T47D (cell line): ENCODE measurements around the gene GLI2.

Source experiments
- DNase-seq, 2 experiments: peaks; one replicate each; pipeline versions ENCODE4 v3.0.0 to v3.0.0-alpha.2; 2011 to 2012; ENCODE audit warnings: low read depth in 1 of 2, low spot score in 1 of 2
- JUND ChIP-seq: IDR thresholded peaks from 2 replicates; pipeline ENCODE4 v1.6.1; 2012; ENCODE audit warnings: low read depth
- in situ Hi-C: cut with HindIII; loops from 2 replicates; pipeline ENCODE4 v1.10.0; 2016; ENCODE audit warnings: low sequenced_read_pairs, low pct_unique_long_range_greater_than_20kb

The GLI2 gene

DNA sequence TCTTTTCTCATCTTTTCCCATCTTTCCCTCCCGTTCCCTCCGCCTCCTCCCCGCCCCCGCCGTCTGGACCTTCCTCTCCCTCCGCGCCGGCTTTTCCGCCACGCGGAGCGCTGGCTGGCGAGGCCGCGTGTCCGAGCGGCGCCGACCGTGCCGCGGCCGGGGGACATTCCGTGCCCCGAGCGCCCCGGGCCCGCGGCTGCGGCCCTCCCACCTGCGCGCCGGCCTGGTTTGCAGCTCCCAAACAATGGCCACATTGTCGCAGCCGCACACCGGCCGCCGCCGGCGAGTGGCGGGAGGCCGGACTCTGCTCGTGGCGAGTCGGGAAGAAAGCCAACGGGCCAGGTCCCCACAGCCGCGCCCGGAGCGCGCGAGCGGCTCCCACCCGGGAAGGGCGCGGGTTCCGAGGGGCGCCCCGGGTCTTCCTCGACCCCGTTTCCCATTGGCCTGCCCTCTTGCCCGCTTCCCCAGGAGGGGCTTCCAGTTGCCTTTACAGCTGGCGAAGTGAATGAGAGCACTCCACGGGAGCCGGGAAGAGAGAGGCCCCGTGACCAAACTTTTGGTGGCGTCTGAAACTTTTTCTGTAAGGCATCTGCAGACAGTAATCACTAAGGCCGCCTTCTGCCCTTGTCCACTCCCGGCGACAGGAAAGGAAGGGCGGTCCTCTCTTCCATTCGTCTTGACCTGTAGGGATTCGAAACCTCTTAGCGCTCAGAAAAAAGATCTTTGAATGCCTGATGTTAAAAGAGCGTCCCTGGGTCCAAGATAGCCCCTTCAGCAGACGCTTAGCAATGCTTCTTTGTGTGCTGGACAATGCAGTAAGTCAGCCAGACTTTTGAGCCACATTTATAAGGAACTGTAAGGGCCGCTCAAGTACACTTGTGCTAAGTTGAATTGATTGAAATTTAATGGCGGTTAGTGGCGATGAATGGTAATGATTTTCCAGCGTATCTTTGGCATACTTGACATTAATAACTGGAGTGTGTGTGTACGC, 6.2 kb downstream of the GLI2 start:
- DNase-seq = no peak
- TF ChIP-seq JUND = no peak
- in situ Hi-C loops = no loop called here

DNA sequence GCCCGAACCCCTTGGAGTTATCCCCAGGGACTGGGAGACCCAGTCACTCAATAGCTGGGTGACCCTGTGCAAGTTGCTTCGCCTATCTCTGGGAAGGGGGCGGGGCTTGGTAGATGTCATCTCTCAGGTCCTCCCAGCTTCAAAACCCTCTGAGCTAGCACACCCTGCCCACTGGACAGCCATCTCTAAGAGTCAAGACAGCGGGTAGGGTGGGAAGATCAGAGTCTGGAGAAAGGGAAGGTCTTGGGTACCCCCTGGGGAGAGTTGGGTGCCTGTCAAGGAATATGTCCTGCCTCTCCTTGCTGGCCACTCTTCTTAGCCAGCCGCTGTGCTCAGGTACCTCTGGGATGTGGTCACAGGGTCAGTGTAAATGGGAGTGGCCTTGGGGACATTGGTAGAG, 8.0 kb downstream of the GLI2 start:
- in situ Hi-C loops = no loop called here

DNA sequence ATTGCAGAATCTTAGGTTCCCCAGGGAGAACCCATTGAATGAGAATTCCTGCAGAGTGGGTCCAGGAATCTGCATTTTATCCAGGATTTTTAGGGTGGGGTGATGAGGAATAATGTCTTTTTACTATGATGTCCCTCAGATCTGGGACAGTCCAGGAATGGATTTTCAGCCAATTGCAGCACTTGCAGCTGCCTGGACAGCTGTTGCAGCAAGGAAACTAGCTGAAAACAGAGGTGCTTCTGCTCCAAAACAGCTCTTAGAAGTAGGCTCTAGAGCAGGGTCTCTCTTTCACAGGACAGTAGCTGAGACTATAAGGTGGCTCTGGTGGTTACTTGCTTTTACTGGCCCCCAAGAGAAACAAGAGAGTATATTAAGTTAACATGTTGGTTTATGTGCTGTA, 9.1 kb downstream of the GLI2 start:
- in situ Hi-C loops = no loop called here
- DNase-seq = no peak

More for the DNA sequence above, 8.0 kb downstream of the GLI2 start:
- no peak for TF ChIP-seq JUND
- no peak for DNase-seq

DNA sequence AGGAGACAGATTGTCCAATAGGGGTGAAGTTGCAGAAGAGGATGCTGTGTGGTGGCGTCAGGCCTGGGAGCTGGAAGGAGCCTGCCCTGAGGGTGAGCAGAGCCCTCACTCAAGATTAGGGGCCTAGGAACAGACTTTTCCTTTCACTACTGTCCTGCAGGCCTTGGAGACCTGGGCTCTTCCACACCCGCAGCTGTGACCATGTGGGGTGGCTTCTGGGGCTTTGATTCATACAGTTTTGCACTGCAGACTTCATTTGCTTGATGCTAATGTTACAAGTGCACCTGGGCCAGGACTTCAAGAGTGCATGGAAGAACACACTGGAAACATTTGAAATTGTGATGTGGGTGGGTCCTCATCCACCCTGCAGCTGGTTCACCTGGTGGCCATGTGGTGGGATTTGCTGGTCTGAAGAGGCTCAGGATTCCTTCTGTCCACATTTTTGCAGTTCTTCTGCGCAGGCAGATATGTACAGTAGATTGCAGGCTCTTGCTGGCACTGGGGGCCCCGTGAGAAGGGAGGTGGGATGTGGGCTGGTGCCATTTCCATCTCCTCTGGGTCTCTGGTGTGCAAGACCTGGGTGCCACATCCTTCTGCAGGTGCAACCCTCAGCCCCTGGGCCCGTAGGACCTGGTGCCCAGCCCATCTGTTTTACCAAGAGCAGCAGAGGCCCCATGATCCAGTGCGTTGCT, 9.9 kb downstream of the GLI2 start:
- in situ Hi-C loops = no loop called here
- TF ChIP-seq JUND = no peak
- DNase-seq = no peak

More for the DNA sequence above, 9.1 kb downstream of the GLI2 start:
- TF ChIP-seq JUND = no peak

DNA sequence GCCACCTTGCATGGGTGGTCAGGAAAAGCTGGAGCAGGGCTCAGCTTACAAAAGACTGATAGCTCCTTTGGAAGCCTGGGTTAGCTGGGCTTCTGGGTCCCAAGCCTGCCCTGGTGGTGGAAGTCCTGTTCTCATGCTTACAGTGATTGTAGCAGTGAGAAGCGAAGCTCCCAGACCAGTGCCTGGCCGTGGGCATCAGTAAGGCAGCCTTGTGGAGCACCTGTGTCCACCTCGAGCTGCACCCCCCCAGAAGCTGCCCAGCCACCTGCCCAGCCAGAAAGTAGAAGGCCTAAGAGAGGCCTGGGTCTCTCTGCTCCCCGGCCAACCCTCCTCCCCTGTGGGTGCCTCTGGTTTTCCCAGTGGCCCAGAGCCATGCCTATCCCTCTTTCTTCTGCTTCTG, 10.5 kb downstream of the GLI2 start:
- no peak for TF ChIP-seq JUND
- no peak for DNase-seq
- in situ Hi-C loops = no loop called here

DNA sequence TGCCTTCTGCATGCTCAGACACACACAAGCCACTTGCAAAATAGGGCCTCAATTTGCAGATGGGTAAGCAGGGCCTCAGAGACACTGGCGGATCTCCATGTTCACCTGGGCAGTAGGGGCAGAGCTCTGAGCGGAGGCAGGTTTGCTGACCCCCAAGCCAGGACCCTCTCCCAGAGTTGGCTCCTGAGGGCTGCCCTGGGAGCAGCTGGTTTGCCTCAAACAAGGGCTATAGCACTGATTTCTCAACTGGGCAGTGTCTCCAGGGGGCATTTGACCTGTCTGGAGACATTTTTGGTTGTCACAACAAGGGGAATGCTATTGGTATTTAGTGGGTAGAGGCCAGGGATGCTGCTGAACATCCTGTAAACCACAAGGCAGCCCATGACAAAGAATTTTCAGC, 11.6 kb downstream of the GLI2 start:
- in situ Hi-C loops = no loop called here
- no peak for DNase-seq
- TF ChIP-seq JUND = no peak

DNA sequence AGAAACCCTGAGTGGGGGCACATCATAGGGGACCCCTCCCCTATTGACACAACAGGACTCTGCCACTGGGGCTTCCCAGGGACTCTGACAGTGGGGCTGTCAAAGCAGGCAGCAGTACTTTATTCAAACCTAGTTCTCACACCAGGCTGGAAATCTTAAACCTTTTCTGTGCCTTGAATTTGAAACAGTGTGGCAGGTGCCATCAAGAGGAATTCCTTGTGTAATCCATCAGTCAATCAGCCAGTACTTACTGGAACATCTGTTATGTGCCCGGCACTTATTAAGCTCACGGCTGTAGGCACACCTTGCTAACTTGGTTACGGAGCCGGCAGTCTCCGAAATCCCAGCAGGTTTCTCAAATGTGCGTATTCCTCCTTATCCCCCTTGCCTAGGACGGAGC, 12.0 kb downstream of the GLI2 start:
- in situ Hi-C loops = no loop called here
- no peak for TF ChIP-seq JUND
- DNase-seq = no peak

DNA sequence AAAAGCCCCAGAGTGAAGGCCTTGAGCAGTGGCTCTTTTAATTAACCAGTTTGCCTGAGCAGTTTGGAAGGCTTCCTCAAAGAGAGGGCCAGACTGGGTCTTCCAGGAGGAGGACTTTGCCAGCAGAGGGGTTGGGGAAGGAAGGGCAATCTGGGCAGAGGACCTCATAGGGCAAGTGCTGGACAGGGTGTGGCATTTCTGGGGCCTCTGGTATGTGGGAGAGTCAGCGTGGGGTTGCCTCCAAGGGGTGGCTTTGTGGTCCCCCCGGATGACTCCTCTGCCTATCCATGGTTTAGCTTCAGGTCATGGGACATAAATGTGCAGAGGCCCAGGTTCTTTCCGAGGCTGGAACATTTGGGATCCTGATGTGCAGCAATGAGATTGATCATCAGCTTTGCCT, 12.6 kb downstream of the GLI2 start:
- TF ChIP-seq JUND = no peak
- DNase-seq = no peak

DNA sequence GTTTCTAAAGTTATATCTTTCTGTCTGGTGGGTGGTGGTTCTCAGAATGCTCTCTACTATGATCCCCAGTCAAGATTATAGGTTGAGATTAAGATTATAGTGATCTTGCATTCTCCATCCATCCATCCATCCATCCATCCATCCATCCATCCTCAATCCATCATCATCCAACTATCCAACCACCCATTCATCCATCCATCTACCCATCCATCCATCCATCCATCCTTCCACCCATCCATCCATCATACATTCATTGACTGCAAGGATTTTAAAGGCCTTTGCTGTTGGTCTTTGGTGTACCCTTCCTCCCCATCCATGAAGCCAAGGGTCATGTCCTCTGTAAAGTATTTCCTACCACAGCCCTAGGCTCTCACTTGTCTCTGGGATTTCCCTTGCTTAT, 13.1 kb downstream of the GLI2 start:
- DNase-seq = no peak
- in situ Hi-C loops = no loop called here
- TF ChIP-seq JUND = no peak

More for the DNA sequence above, 12.6 kb downstream of the GLI2 start:
- in situ Hi-C loops = no loop called here

DNA sequence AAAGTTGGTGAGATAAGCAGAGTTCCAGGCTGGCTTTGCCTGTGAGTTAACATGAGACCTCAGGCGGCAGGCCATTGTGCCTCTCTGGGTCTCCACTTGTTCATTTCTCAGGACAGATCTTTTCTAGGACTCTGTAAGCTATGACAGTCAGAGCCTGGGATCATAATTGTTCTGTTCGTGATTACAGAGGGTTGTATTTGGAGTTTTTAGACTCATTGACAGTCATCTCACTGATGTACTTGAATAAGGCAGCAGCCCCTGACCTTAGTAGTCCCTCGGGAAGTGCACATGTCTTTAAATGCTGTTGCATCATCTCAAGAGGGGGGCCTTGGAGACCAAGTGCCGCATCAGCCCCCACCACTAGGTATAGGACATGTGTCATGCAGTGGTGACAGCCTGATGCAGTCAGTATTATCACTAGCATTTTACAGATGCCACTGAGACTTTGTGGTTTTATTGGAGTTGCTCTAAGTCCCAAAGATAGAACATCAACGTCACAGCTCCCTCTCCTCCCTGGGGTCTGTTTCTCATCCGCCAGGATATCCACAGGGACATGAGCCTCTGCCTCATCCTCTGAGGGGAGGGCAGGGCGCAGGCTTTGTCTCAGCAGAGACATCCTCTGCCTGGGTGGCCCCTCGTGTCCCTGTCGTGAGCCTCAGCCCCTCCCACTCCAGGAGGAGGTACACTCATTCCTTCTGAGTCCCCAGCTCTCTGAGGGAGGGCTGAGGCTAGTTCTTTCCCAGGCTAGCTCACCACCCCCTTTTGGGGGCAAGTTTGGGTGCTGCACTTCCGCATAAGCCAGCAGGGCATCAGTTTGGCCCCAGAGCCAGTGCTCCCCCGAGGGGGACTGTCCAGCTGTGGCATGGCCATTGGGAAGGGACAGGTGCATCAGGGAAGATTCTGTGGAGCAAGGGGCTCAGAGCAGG, 14.1 kb downstream of the GLI2 start:
- no peak for DNase-seq
- TF ChIP-seq JUND = no peak
- in situ Hi-C loops = no loop called here

DNA sequence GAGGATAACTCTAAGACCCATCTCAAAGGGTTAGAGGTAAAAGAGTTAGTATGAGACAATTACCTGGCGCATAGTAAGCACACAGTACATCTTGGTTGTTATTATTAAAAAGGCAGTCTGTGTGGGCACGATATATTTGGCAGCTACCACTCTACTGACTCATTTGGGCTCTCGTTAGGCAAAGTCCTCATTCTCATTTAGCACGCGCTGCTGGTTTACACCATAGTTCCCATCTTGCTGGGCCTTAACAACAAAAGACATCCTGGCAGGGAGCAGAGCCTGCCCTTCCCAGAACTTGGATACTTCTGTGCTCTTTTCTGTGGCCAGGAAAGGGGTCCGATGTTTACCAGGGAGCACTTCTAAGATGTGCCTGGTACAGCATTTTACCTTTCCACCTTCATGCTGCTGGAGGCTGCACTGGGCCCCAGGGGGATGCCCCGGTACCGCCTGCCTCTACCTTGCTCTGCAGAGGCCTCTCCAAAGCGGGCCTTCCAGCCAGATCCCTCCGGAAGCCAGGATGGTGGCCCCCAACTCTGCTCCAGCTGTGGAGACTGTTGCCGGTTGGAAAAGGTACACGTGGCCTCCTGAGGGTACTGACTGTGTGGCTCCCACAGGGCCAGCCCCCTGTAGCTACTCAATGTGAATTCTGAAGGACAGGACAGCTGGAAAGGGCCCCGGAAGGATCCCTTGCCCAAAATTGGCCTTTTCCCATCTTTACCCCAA, 15.0 kb downstream of the GLI2 start:
- TF ChIP-seq JUND = no peak
- in situ Hi-C loops = no loop called here
- DNase-seq = no peak

DNA sequence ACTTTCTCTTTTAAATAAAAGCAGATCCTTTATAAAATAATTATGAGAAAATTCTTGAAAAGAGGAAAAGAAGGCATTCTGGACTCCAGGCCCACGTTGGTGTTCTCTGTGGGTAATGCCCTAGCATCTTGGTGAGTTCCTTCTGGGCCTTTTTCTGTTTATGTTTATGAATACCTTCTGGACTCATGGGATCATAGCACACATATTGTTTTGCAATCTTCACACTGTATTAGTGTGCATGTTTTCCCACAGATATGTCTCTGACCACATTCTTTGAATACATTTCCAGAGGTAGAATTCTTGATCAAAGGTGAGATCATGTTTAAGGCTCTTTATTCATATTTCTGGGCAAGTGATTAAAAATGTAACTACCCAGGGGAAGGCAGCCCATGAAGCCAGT, 15.9 kb downstream of the GLI2 start:
- DNase-seq = no peak
- no peak for TF ChIP-seq JUND
- in situ Hi-C loops = no loop called here
